K562 (cell line): Measurements from ENCODE around the gene UBE2D2. TPM values are rescaled to one million over a fixed set of nuclear protein-coding genes. Genes with fewer than 3 reads are reported as not detected.

Source experiments
- ATAC-seq: fragments of 200-7000 bp; cut with Tn5 transposase; 3 replicates; pipeline ENCODE4 v1.9.1; 2020; ENCODE audit warnings: moderate library complexity
- BruUV-seq: library from RNA; stranded (reverse); fragments of 400-500 nt; replicated peaks from 2 replicates; lab custom pipeline; 2021; lab: Mats Ljungman, UMichigan
- CTCF ChIA-PET: fragments of 300-600 bp; formaldehyde crosslinking; extraction: SDS; loops from one replicate; lab custom pipeline; 2021; ENCODE audit warnings: low intra/inter-chr PET ratio; lab: Yijun Ruan, JAX
- POLR2A ChIA-PET: fragments of 300-600, 350-650 bp; sonication (Branson Sonifier 250); formaldehyde crosslinking; extraction: SDS; loops from one replicate; lab custom pipeline; 2021; ENCODE audit warnings: antibody characterized with exemption, inconsistent platforms; lab: Yijun Ruan, JAX
- DNase-seq, 4 experiments: peaks; one replicate each; pipeline versions ENCODE4 v3.0.0 to v3.0.0-alpha.2; 2011 to 2018; ENCODE audit warnings: low spot score in 3 of 4, mixed read lengths in 3 of 4; ENCODE audit errors: extremely low read depth in 1 of 4
- FAIRE-seq: peaks from 2 replicates; lab custom pipeline; 2011; peaks lifted over from hg19 to GRCh38; lab: Jason Lieb, UNC
- H2AFZ ChIP-seq: 2 replicates; pipeline ENCODE4 v1.6.0; 2011; ENCODE audit warnings: low read depth, low read length, control low read depth, inconsistent platforms
- H3K27ac ChIP-seq: fragments of 200-600 bp; 3 replicates; pipeline ENCODE4 v1.8.0; 2011; ENCODE audit warnings: low read depth, mild to moderate bottlenecking, control low read depth, inconsistent platforms, low read length, moderate library complexity, mixed read lengths; ENCODE audit errors: extremely low read depth
- H3K27me3 ChIP-seq, 2 experiments: fragments of 300-600 bp in 1 of 2; 2 replicates in 1 of 2; 3 replicates in 1 of 2; pipeline versions ENCODE4 v1.6.0 to v1.8.0; 2011; ENCODE audit warnings: inconsistent platforms in 2 of 2, low read length in 2 of 2, mild to moderate bottlenecking in 1 of 2, mixed read lengths in 1 of 2, moderate library complexity in 1 of 2; ENCODE audit not compliant: control insufficient read depth in 2 of 2, insufficient read depth in 2 of 2
- H3K36me3 ChIP-seq: fragments of 300-600 bp; 3 replicates; pipeline ENCODE4 v1.8.0; 2011; ENCODE audit warnings: mild to moderate bottlenecking, low read length, inconsistent platforms; ENCODE audit not compliant: control insufficient read depth, insufficient read depth
- H3K4me1 ChIP-seq, 2 experiments: fragments of 200-600 bp in 1 of 2; replicated peaks in 1 of 2; 2 replicates in 1 of 2; 3 replicates in 1 of 2; pipeline versions ENCODE4 v1.5.1 to v1.8.0; 2011; ENCODE audit warnings: inconsistent platforms in 2 of 2, low read length in 2 of 2, mild to moderate bottlenecking in 1 of 2, mixed read lengths in 1 of 2, moderate library complexity in 1 of 2; ENCODE audit not compliant: control insufficient read depth in 2 of 2, insufficient read depth in 2 of 2
- H3K4me2 ChIP-seq: 2 replicates; pipeline ENCODE4 v1.6.1; 2011; ENCODE audit warnings: low read length, control low read depth, inconsistent platforms, mixed read lengths; ENCODE audit not compliant: insufficient read depth
- H3K4me3 ChIP-seq: fragments of 200-600 bp; sonication (generic), shearing (Covaris generic); 2 replicates; pipeline ENCODE4 v1.5.1; 2016; ENCODE audit warnings: control low read depth, inconsistent platforms
- H3K79me2 ChIP-seq: fragments of 200-600 bp; 3 replicates; pipeline ENCODE4 v1.8.0; 2011; ENCODE audit warnings: low read length, inconsistent platforms; ENCODE audit not compliant: control insufficient read depth, insufficient read depth
- H3K9ac ChIP-seq, 2 experiments: 2 replicates each; pipeline versions ENCODE4 v1.6.0 to v1.6.1; 2011; ENCODE audit warnings: low read depth in 2 of 2, low read length in 2 of 2, control low read depth in 1 of 2, inconsistent platforms in 1 of 2, mild to moderate bottlenecking in 1 of 2, mixed read lengths in 1 of 2; ENCODE audit not compliant: insufficient read depth in 1 of 2
- H3K9me1 ChIP-seq: one replicate; pipeline ENCODE4 v1.6.0; 2011; ENCODE audit warnings: inconsistent platforms, mild to moderate bottlenecking, low read length, moderate library complexity; ENCODE audit not compliant: control insufficient read depth, insufficient read depth
- H3K9me3 ChIP-seq: replicated peaks from 2 replicates; pipeline ENCODE4 v1.5.1; 2011; ENCODE audit warnings: low read depth, low read length, inconsistent platforms; ENCODE audit not compliant: control insufficient read depth, insufficient read depth
- H4K20me1 ChIP-seq: replicated peaks from 2 replicates; pipeline ENCODE4 v1.6.1; 2011; ENCODE audit warnings: low read length, inconsistent platforms, mixed read lengths; ENCODE audit not compliant: control insufficient read depth, insufficient read depth
- ARHGAP35 ChIP-seq: fragments of 450-650 bp; IDR thresholded peaks from 2 replicates; pipeline ENCODE4 v1.6.1; 2018; ENCODE audit not compliant: partially characterized antibody
- CBFA2T2 ChIP-seq: fragments of 450-650 bp; conservative IDR thresholded peaks from 2 replicates; pipeline ENCODE4 v1.6.1; 2017; ENCODE audit warnings: mild to moderate bottlenecking
- E2F4 ChIP-seq: sonication (generic); formaldehyde crosslinking; IDR thresholded peaks from 2 replicates; pipeline ENCODE4 v1.8.0; 2022; ENCODE audit warnings: mild to moderate bottlenecking, low read depth, missing genetic modification reagents
- GATAD2A ChIP-seq: fragments of 450-650 bp; IDR thresholded peaks from 2 replicates; pipeline ENCODE4 v1.6.1; 2017
- LEF1 ChIP-seq: fragments of 450-650 bp; IDR thresholded peaks from 2 replicates; pipeline ENCODE4 v1.6.1; 2016; ENCODE audit warnings: mild to moderate bottlenecking
- MAZ ChIP-seq, 2 experiments: fragments of 450-650 bp in 1 of 2; sonication (generic) in 1 of 2; formaldehyde crosslinking; IDR thresholded peaks in 1 of 2; conservative IDR thresholded peaks in 1 of 2; 2 replicates each; pipeline versions ENCODE4 v1.4.0 to v1.5.0; 2020; ENCODE audit warnings: mild to moderate bottlenecking in 1 of 2, missing genetic modification reagents in 1 of 2
- MTA1 ChIP-seq: fragments of 450-650 bp; IDR thresholded peaks from 2 replicates; pipeline ENCODE4 v1.6.1; 2017; ENCODE audit warnings: borderline replicate concordance
- NFIC ChIP-seq: fragments of 450-650 bp; IDR thresholded peaks from 2 replicates; pipeline ENCODE4 v1.6.1; 2017; ENCODE audit warnings: mild to moderate bottlenecking, inconsistent platforms
- NR2C2 ChIP-seq, 2 experiments: fragments of 200-800 bp in 1 of 2; sonication (Bioruptor generic) in 1 of 2; sonication (generic) in 1 of 2; formaldehyde crosslinking in 1 of 2; IDR thresholded peaks; 2 replicates each; pipeline versions ENCODE4 v1.6.1 to v1.8.0; 2016 to 2022; ENCODE audit warnings: mild to moderate bottlenecking in 1 of 2, missing compliant biosample characterization in 1 of 2, missing genetic modification characterization in 1 of 2, missing genetic modification reagents in 1 of 2
- STAG1 ChIP-seq: sonication (generic); formaldehyde crosslinking; IDR thresholded peaks from 2 replicates; pipeline ENCODE4 v1.5.0; 2020; ENCODE audit warnings: missing genetic modification reagents, borderline replicate concordance
- TCF3 ChIP-seq: sonication (generic); formaldehyde crosslinking; IDR thresholded peaks from 2 replicates; pipeline ENCODE4 v1.4.0; 2020; ENCODE audit warnings: mild to moderate bottlenecking, missing genetic modification reagents
- TFAP4 ChIP-seq: sonication (generic); formaldehyde crosslinking; IDR thresholded peaks from 2 replicates; pipeline ENCODE4 v1.8.0; 2022; ENCODE audit warnings: missing genetic modification reagents, mild to moderate bottlenecking, moderate library complexity, borderline replicate concordance
- ZBTB7A ChIP-seq: IDR thresholded peaks from 2 replicates; pipeline ENCODE4 v1.6.1; 2011; ENCODE audit warnings: low read depth, mild to moderate bottlenecking, low read length, moderate library complexity, borderline replicate concordance; ENCODE audit not compliant: control insufficient read depth
- WGBS: fragments of 100-300 bp; shearing (Covaris generic); methylation state at CpG from one replicate; pipeline ENCODE4 v1.1.6; 2016; ENCODE audit warnings: low coverage, mixed read lengths; ENCODE audit not compliant: insufficient coverage; ENCODE audit errors: missing lambda C conversion rate; 5-methylcytosine and 5-hydroxymethylcytosine counted together
- in situ Hi-C: fragments of 300-500 bp; cut with MboI; formaldehyde crosslinking; loops from 4 replicates; pipeline ENCODE4 v1.15.0; 2018; ENCODE audit warnings: inconsistent platforms, mixed read lengths
- intact Hi-C: fragments of 100-400 bp; cut with micrococcal nuclease; formaldehyde crosslinking; loops from 2 replicates; pipeline ENCODE4 v1.14.2; 2022
- polyA plus RNA-seq, 8 experiments: library from polyadenylated mRNA; depleted of rRNA in 4 of 8; stranded (reverse) in 5 of 8; unstranded in 3 of 8; fragments of >200 nt; fragmentation: Nextera tagmentation in 2 of 8; fragmentation: Illumina TruSeq in 1 of 8; extraction: Ambion mirVana in 2 of 8; extraction: Trizol in 1 of 8; gene quantifications; 2 replicates each; pipeline versions ENCODE4 v1.2.1 to v1.2.3, GENCODE V29; 2011 to 2014; ENCODE audit warnings: inconsistent platforms in 1 of 8, missing spikeins in 1 of 8
- total RNA-seq, 7 experiments: library from RNA; depleted of rRNA in 6 of 7; stranded (reverse); fragments of >200 nt in 6 of 7; fragmentation: Illumina TruSeq in 2 of 7; extraction: Trizol in 2 of 7; gene quantifications; 2 replicates each; pipeline versions ENCODE4 v1.2.1 to v1.2.3, GENCODE V29; 2011 to 2021; ENCODE audit warnings: low replicate concordance in 1 of 7
- TF ChIP-seq, protein P1 (sequence below): fragments of 250-450 bp; sonication (Bioruptor Pico); IDR thresholded peaks from 2 replicates; pipeline ENCODE4 v1.9.0; 2021; ENCODE audit warnings: mild to moderate bottlenecking

Gene UBE2D2
- total and polyA plus RNA-seq, 9 of the 15 experiments (the other 6 are each of a cell fraction or from before 2014, with no cell fraction given): 53.6 to 198 (median 122) TPM

GRCh38 chr5:139657363-139658321, 96.5 kb downstream of the UBE2D2 start:
- peak; percentile 52 for FAIRE-seq
- 21% methylated on average over 10 of the region's 12 CpGs for WGBS
- peak; percentile 12; the same call in 2 of the 3 replicates for ATAC-seq
- ChIA-PET CTCF (interaction anchor here (0.6 kb wide), 1 partner anchor 33 kb away, joined by 3 read pairs; no protein-coding TSS in a partner anchor), POLR2A (interaction anchor here (1.0 to 5.6 kb wide), 5 partner anchors 7 to 33 kb away, joined by 4 to 33 read pairs (median 5); partner anchors contain the start of gene CXXC5)
- Histone ChIP-seq H3K9me3 (no peaks in the 10 kb centered on the region), H3K79me2 (peaks cover 99% of the 10 kb centered on the region), H3K27me3 (no peaks in the 10 kb centered on the region), H3K4me3 (no peak overlapping the region), H3K27ac (peak overlapping the region; percentile 89), H4K20me1 (peaks cover 65% of the 10 kb centered on the region), H2AFZ (no peak overlapping the region), H3K9ac (peak overlapping the region; percentile 30 to 84; a peak in 3 of 4 replicates), H3K4me2 (peak overlapping the region; percentile 51), H3K4me1 (peaks cover 88 to 91% of the 10 kb centered on the region in 2 experiments), H3K36me3 (peaks cover 41% of the 10 kb centered on the region; the same call in 2 of the 3 replicates), H3K9me1 (peaks cover 29% of the 10 kb centered on the region)
- in situ Hi-C loops: no loop called here
- peak in 2 of 4 experiments; percentile 59 to 81 for DNase-seq
- BruUV-seq: no TSS peak
- intact Hi-C loops: no loop called here
- TF ChIP-seq ARHGAP35 (no peak), NR2C2 (CRISPR knock-in tag; IDR thresholded peaks at IDR 0.05) (no peak), NR2C2 (tag; IDR thresholded peaks at IDR 0.05) (0 out of 2 replicates have a peak, but pooled peaks have one; percentile 31), TFAP4 (CRISPR knock-in tag) (peak; percentile 16; the same call in 1 of the 2 replicates), CBFA2T2 (no peak), TCF3 (CRISPR knock-in tag) (no peak), MTA1 (no peak), ZBTB7A (peak; percentile 59; the same call in 1 of the 2 replicates), MAZ (CRISPR knock-in tag; conservative IDR thresholded peaks at IDR 0.05 in 1 of 2, IDR thresholded peaks at IDR 0.05 in 1 of 2) (peak in 1 of 2 experiments; percentile 45; a peak in 1 of 4 replicates), STAG1 (CRISPR knock-in tag) (no peak), E2F4 (CRISPR knock-in tag) (no peak), NFIC (peak; percentile 60), GATAD2A (0 out of 2 replicates have a peak, but pooled peaks have one; percentile 33), LEF1 (no peak)
- TF ChIP-seq, protein P1, sequence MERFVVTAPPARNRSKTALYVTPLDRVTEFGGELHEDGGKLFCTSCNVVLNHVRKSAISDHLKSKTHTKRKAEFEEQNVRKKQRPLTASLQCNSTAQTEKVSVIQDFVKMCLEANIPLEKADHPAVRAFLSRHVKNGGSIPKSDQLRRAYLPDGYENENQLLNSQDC: no peak
